H9 (cell line): ENCODE results near the gene NKAIN2. TPM values are rescaled to one million over a fixed set of nuclear protein-coding genes. Genes with fewer than 3 reads are reported as not detected.

Source experiments
- DNase-seq: peaks from one replicate; pipeline ENCODE4 v3.0.0-alpha.2; 2017
- H2AFZ ChIP-seq: one replicate; pipeline ENCODE4 v1.6.1; 2013; ENCODE audit warnings: mild to moderate bottlenecking, low read length, control low read depth, moderate library complexity
- H2AK5ac ChIP-seq: 2 replicates; pipeline ENCODE4 v1.6.1; 2013; ENCODE audit warnings: low read length, control low read depth, mixed read lengths; ENCODE audit not compliant: insufficient read length
- H2BK120ac ChIP-seq: one replicate; pipeline ENCODE4 v1.6.1; 2013; ENCODE audit warnings: low read depth, mild to moderate bottlenecking, low read length, control low read depth, inconsistent platforms; ENCODE audit not compliant: poor library complexity, severe bottlenecking
- H2BK12ac ChIP-seq: 2 replicates; pipeline ENCODE4 v1.6.1; 2013; ENCODE audit warnings: low read length, control low read depth, mixed read lengths, low read depth; ENCODE audit not compliant: insufficient read length
- H2BK15ac ChIP-seq: 2 replicates; pipeline ENCODE4 v1.6.1; 2013; ENCODE audit warnings: low read depth, low read length, control low read depth
- H2BK20ac ChIP-seq: one replicate; pipeline ENCODE4 v1.6.1; 2013; ENCODE audit warnings: low read depth, mild to moderate bottlenecking, low read length, control low read depth, inconsistent platforms; ENCODE audit not compliant: poor library complexity, severe bottlenecking
- H2BK5ac ChIP-seq: 2 replicates; pipeline ENCODE4 v1.6.1; 2013; ENCODE audit warnings: low read length, control low read depth, mixed read lengths; ENCODE audit not compliant: insufficient read length
- H3K14ac ChIP-seq: 2 replicates; pipeline ENCODE4 v1.6.1; 2013; ENCODE audit warnings: low read length, control low read depth; ENCODE audit not compliant: insufficient read depth
- H3K18ac ChIP-seq: 2 replicates; pipeline ENCODE4 v1.6.1; 2013; ENCODE audit warnings: low read depth, mild to moderate bottlenecking, mixed read lengths, low read length, control low read depth; ENCODE audit not compliant: insufficient read length
- H3K23ac ChIP-seq: 2 replicates; pipeline ENCODE4 v1.6.1; 2013; ENCODE audit warnings: low read length, control low read depth, mixed read lengths, low read depth; ENCODE audit not compliant: insufficient read length
- H3K23me2 ChIP-seq: 2 replicates; pipeline ENCODE4 v1.6.1; 2013; ENCODE audit warnings: low read depth, mild to moderate bottlenecking, mixed read lengths, low read length, control low read depth; ENCODE audit not compliant: insufficient read length, poor library complexity, severe bottlenecking
- H3K27ac ChIP-seq: 2 replicates; pipeline ENCODE4 v1.5.1; 2013; ENCODE audit warnings: low read length, control low read depth, mixed read lengths, low read depth; ENCODE audit not compliant: insufficient read length
- H3K27me3 ChIP-seq: 2 replicates; pipeline ENCODE4 v1.6.1; 2013; ENCODE audit warnings: low read length, control low read depth, inconsistent platforms; ENCODE audit not compliant: insufficient read depth
- H3K4ac ChIP-seq: 2 replicates; pipeline ENCODE4 v1.6.1; 2013; ENCODE audit warnings: low read depth, mild to moderate bottlenecking, control low read depth, inconsistent platforms, low read length, moderate library complexity
- H3K4me1 ChIP-seq: 2 replicates; pipeline ENCODE4 v1.6.1; 2013; ENCODE audit warnings: low read length, control low read depth, inconsistent platforms; ENCODE audit not compliant: insufficient read depth
- H3K4me2 ChIP-seq: 2 replicates; pipeline ENCODE4 v1.6.1; 2013; ENCODE audit warnings: low read length, control low read depth, mixed read lengths; ENCODE audit not compliant: insufficient read length, insufficient read depth
- H3K56ac ChIP-seq: 2 replicates; pipeline ENCODE4 v1.6.1; 2013; ENCODE audit warnings: low read depth, mild to moderate bottlenecking, mixed read lengths, low read length, control low read depth; ENCODE audit not compliant: insufficient read length
- H3K79me1 ChIP-seq: 2 replicates; pipeline ENCODE4 v1.6.1; 2013; ENCODE audit warnings: low read depth, mild to moderate bottlenecking, moderate library complexity, low read length, control low read depth, inconsistent platforms; ENCODE audit not compliant: insufficient read depth, poor library complexity, severe bottlenecking
- H3K79me2 ChIP-seq: 2 replicates; pipeline ENCODE4 v1.6.1; 2013; ENCODE audit warnings: low read length, control low read depth, inconsistent platforms; ENCODE audit not compliant: insufficient read depth
- H3K9ac ChIP-seq: 2 replicates; pipeline ENCODE4 v1.6.1; 2013; ENCODE audit warnings: low read length, control low read depth, mixed read lengths; ENCODE audit not compliant: insufficient read length; ENCODE audit errors: extremely low read depth
- H3K9me3 ChIP-seq: one replicate; pipeline ENCODE4 v1.6.1; 2013; ENCODE audit warnings: low read depth, low read length, inconsistent platforms; ENCODE audit not compliant: control insufficient read depth
- H3T11ph ChIP-seq: one replicate; pipeline ENCODE4 v1.6.1; 2013; ENCODE audit warnings: mild to moderate bottlenecking, low read length, control low read depth, inconsistent platforms
- H4K20me1 ChIP-seq: one replicate; pipeline ENCODE4 v1.6.1; 2013; ENCODE audit not compliant: control insufficient read depth, insufficient read length, insufficient read depth
- H4K5ac ChIP-seq: 2 replicates; pipeline ENCODE4 v1.6.1; 2013; ENCODE audit warnings: low read depth, mild to moderate bottlenecking, mixed read lengths, low read length, control low read depth; ENCODE audit not compliant: insufficient read length
- H4K8ac ChIP-seq: replicated peaks from 2 replicates; pipeline ENCODE4 v1.6.1; 2013; ENCODE audit warnings: low read length, control low read depth, mixed read lengths, low read depth; ENCODE audit not compliant: insufficient read length
- H4K91ac ChIP-seq: 2 replicates; pipeline ENCODE4 v1.6.1; 2013; ENCODE audit warnings: low read depth, mild to moderate bottlenecking, moderate library complexity, mixed read lengths, low read length, control low read depth; ENCODE audit not compliant: insufficient read length
- H3K27ac Mint-ChIP-seq, 3 experiments: 2 replicates in 2 of 3; 3 replicates in 1 of 3; pipeline ENCODE4 v1.8.0; 2020 to 2021; ENCODE audit warnings: mixed read lengths in 3 of 3, mild to moderate bottlenecking in 1 of 3, moderate library complexity in 1 of 3
- H3K27me3 Mint-ChIP-seq: 2 replicates; pipeline ENCODE4 v1.8.0; 2021; ENCODE audit warnings: low read depth, mild to moderate bottlenecking, moderate library complexity, mixed read lengths
- H3K36me3 Mint-ChIP-seq, 3 experiments: 2 replicates in 2 of 3; 3 replicates in 1 of 3; pipeline ENCODE4 v1.8.0; 2020 to 2021; ENCODE audit warnings: low read depth in 3 of 3, mixed read lengths in 3 of 3; ENCODE audit not compliant: insufficient read depth in 1 of 3
- H3K4me1 Mint-ChIP-seq, 2 experiments: 2 replicates each; pipeline ENCODE4 v1.8.0; 2020; ENCODE audit warnings: mixed read lengths in 2 of 2
- H3K4me3 Mint-ChIP-seq, 2 experiments: 2 replicates in 1 of 2; 3 replicates in 1 of 2; pipeline ENCODE4 v1.8.0; 2020 to 2021; ENCODE audit warnings: mild to moderate bottlenecking in 2 of 2, mixed read lengths in 2 of 2, moderate library complexity in 1 of 2
- H3K9me3 Mint-ChIP-seq, 2 experiments: 2 replicates in 1 of 2; 3 replicates in 1 of 2; pipeline ENCODE4 v1.8.0; 2020; ENCODE audit warnings: mild to moderate bottlenecking in 2 of 2, mixed read lengths in 2 of 2, moderate library complexity in 1 of 2
- CTCF ChIP-seq: fragments of 200-600 bp; sonication (generic); conservative IDR thresholded peaks from 3 replicates; pipeline ENCODE4 v1.8.0; 2021; ENCODE audit warnings: antibody characterized with exemption, mild to moderate bottlenecking
- total RNA-seq: library from RNA; stranded (reverse); gene quantifications from 2 replicates; pipeline ENCODE4 v1.2.1, GENCODE V29; 2021

NKAIN2 gene
- total RNA-seq, 1 experiment from 2014 or later, result 0.17 TPM

- no peak overlapping the region for H2BK15ac ChIP-seq
- no peaks in the 10 kb centered on the region for H3K23me2 ChIP-seq
- peak; percentile 43 for TF ChIP-seq CTCF
These were observed 585.5 kb downstream of the NKAIN2 start for GRCh38 chr6:124389127-124389526.

More at GRCh38 chr6:124389127-124389526, 585.5 kb downstream of the NKAIN2 start:
- Histone ChIP-seq H4K5ac (no peak overlapping the region), H2AFZ (no peak overlapping the region), H3K14ac (no peak overlapping the region), H2AK5ac (no peak overlapping the region), H3K4me2 (no peak overlapping the region), H3K27ac (no peak overlapping the region), H2BK120ac (no peak overlapping the region), H4K20me1 (no peaks in the 10 kb centered on the region), H3K9me3 (no peaks in the 10 kb centered on the region), H4K91ac (no peak overlapping the region), H3K27me3 (no peaks in the 10 kb centered on the region), H3K79me2 (no peaks in the 10 kb centered on the region), H3K9ac (no peak overlapping the region), H3K4me1 (no peaks in the 10 kb centered on the region), H4K8ac (no peak overlapping the region), H3K23ac (no peak overlapping the region), H3K79me1 (no peaks in the 10 kb centered on the region), H3K4ac (no peak overlapping the region), H3K18ac (no peak overlapping the region), H2BK20ac (no peak overlapping the region), H2BK12ac (no peak overlapping the region), H2BK5ac (no peak overlapping the region), H3T11ph (no peak overlapping the region), H3K56ac (no peak overlapping the region)
- Mint-ChIP-seq H3K4me3 (no peak overlapping the region), H3K4me1 (peaks cover 5 to 7% of the 10 kb centered on the region in 2 experiments; a peak in 2 of 4 replicates), H3K36me3 (no peaks in the 10 kb centered on the region), H3K9me3 (no peaks in the 10 kb centered on the region), H3K27me3 (no peaks in the 10 kb centered on the region), H3K27ac (no peak overlapping the region)
- no peak for DNase-seq
